NCI-H128 (cell line): ENCODE results near the gene SLC7A9.

Source experiments
- DNase-seq: peaks from one replicate; lab custom pipeline; 2025; ENCODE audit not compliant: unreplicated experiment; lab: John Stamatoyannopoulos, UW

SLC7A9 gene

DNA sequence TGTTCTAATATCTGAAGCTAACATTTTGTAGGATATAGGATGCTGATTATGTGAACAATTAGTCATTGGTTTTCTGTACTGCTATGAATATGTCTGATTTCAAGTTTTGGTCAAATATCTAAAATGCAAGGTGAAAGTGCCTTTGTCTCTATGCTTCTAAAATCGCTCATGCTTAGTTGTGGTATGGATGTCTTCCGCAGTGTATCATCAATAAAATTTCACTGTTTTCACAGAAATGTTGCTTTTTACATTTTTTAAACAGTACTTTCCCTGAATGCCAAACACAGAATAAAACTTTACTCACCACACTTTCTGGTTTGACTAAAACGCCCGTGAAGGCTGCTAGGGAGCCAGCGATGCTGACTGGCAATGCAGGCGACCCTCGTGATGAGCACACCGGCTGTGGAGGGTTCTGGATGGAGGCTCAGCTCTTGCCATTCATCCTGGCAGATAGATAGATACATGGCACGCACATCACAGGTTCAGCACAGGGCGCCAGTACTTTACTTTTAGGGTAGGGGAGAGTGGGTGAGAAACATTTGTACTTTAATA is 40.1 kb downstream of the SLC7A9 start:
- no peak for DNase-seq

DNA sequence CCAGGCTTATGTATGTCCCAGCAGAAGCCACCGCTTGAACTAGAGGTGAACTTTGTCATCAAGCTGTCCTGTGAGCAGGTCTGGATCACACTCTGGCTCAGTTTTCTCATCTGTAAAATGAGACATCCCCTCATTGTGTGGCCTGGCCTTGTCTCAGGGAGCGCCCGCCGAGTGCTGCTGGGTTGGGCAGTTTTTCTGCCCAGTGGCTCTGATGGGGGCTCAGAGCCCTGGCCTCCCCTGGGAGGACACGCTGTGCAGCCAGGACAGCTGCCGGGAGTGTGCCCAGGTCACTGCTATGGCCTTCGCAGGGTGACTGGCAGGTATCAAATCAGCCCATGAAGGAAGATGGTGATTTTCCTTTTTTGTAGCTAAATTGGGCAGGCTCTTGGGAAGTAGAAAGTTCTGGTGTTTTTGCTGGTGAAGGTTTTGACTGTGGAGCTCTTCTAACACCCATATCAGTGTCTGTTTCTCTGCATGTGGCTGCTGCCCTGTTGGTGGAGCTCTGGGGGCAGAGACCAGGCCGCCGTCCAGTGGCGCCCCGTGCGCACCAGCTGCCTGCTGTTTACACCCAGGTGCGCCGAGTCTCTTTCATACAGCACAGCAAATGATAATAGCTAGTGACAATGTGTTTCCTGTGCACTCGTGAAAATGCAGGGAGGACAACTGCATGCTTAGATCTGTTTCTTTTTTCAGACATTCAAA is 40.8 kb downstream of the SLC7A9 start:
- no peak for DNase-seq

DNA sequence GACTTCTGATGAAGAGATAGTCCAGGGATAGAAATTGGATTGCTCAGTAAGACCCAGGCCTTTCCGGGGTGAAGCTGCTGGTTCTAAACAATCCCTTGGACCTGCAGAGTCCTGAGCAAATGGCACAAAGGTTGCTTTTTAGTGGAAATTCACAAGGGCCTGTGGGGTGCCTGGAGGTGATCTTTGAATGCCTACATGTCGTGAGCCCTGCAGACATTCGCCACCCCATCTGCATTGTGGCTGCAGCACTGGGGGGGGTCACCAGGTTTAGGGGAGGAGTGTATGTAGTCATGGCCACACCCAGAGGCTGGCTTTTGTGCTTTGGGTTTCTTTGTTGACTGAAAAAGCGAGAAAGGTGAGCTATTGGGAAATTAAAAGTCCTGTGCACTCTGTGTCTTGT is 41.4 kb downstream of the SLC7A9 start:
- no peak for DNase-seq

DNA sequence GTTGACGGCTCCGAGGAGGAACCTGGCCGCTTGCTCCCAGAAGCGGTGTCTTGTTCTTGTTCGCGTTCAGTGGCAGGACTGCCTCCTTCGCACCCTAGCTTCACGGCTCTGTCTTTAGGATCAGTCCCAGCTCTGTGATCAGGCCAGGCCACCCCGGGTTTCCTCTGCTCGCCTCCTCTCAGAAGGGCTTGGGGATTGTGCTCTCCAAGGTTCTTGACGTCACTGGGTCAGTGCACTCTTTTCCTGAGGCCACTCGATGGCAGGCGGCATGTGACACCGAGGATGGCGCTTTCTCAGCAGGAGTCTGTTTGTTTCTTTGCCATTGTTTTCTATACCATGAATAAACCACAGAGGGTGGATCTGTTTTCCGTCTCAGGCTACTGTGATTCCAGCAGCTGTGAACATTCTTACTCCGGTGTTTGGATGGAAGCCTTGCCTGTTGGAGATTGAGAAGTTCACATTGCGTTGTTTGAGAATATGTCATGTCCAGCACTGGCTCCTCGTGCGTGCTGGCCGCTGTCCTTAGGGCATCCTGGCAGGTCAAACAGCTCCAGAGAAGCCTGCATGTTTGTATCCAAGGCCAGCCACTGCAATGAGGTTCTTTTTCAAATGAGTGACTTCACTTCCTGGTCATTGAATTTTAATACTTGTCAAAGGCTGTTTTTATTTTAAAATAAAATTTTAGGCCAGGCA is 44.5 kb downstream of the SLC7A9 start:
- no peak for DNase-seq

DNA sequence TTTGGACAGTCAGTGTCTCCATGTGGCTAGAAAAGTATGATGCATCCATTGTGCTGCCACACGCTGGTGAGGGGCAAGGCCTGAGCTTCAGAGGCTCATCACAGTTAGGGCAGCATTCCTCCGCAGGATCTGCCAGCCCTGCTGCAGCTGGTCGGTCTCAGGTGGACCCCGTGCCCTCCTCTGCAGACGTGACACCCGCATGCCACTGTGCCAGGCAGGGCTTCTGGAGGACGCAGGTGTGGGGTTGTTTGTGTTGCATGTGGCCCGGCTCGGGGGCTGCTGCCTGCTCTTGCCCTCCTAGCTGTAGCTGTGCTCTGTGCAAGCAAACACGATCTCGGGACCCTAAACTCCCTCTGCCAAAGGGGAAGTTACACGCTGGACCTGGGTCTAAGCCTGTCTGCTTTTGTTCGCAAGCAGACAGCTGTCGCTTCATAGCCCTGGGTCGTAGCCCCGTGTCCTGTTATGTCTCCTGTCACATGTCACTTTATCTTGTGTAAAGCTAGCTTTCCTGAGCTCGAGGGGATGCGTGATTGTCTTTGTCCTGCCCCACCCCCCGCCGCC is 45.3 kb downstream of the SLC7A9 start:
- DNase-seq, result no peak

DNA sequence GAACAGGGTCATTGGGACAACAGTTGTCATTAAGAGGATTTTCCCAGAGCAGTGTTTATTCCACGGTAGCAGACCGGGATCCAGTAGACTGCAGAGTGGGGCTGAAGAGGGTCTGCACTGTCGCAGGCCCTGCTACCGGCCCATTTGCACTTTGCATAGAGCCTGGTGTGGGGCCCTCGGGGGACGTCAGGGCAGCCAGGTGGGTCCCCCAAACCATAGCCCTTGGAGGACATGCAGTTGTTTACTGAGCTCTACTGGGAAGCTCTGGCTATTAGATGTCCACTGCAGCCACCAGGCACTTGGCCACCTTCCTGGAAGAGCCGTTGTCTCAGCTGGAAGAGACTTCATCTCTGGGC is 45.8 kb downstream of the SLC7A9 start:
- DNase-seq, result no peak

DNA sequence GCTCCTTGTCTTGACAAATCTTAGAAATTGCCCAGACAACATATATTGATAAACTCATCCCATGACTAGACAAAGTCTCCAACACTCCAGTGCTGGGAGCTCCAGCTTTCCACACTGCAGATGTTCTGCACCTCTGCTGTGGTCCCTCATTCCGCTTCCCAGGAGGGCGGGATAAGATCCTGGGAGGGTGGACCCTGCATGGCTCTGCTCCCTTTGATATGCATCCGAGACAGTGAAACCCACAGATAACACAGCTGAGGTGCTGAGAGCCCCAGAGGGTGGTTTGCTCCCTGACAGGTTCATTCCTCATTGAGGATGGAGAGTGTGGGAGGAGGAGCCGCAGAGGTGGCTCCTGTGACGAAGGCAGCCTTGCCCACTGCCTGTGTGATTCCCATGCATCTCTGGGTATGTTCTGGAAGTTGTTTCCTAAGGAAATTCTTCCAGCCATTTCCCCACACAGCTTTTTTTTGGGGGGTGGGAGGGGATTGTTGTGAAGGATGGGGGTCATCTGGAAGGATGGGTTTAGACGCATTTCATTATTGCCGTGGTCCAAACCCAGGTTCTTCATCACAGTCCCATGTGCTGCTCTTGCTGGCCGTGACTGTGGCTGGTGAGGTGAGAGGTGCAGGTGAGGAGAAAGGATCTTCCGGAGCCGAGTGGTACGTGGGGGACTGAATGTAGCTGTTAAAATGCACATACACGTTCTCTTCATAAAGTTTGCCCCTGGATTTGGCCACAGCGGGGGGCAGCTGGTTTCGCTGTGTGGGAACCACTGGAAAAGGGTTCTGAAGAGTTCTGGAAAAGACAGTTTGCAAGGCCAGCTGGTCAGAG is 46.4 kb downstream of the SLC7A9 start:
- DNase-seq, result no peak

DNA sequence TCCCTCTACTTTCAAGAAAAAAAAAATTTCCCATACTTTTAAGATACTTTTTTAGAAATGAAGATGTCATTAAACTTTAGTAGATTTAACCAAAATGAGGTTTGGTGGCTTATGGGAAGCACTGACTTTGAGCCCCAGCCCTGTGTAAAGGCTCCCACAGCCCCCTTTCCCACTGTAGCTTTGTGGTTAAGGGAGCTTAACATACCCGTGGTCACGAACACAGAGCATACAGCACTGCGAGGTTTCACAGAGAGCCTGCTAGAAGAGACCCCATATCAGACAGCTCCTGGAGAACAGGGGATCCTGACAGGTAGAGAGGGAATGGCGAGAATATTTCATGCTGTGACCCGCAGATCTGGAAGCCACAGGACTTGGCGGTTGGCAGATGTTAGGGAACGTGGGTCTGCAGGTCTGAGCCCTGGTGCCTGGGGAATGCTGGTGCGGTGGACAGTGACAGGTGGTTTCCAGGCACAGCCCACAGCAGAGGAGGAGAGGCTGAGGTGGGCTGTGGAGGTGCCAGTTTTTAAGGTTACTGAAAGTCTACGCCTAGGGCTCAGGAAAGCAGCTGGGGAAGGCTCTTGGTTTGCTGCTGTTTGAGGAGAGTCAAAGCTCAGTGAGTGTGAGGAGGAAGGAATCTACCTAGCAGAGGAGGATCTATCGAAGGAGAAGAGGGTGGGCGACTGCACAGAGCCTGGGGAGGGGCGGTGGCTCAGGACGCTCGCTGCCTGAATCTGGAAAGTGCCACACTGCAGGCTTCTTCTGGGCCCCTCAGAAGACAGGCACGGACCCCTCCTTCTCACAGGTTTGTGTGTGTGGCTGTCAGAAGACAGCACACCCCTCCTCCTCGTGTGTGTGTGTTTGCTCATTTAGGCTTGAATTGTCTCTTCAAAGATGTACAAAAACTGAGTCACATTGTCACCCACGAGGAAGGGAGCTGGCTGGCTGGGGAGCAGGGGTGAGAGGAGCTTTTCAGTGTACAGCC is 49.9 kb downstream of the SLC7A9 start:
- no peak for DNase-seq

DNA sequence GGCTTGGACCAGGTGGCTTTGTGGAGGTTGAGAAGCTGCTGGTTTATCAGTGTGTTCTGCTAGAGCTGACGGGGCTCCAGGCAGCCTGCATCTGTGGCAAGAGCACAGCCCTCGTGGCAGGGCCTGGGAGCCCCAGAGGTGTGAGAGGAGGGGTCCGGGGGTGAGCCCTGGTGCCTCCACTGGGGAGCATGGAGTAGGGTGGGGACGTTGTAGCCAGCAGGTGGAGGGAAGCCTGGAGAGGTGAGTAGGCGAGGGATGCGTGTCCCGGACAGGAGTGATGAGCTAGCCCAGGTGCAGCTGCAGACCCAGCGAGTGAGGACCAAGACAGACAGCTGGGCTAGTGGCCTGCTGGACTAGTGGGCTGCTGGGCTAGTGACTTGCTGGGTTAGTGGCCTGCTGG is 51.0 kb downstream of the SLC7A9 start:
- no peak for DNase-seq

DNA sequence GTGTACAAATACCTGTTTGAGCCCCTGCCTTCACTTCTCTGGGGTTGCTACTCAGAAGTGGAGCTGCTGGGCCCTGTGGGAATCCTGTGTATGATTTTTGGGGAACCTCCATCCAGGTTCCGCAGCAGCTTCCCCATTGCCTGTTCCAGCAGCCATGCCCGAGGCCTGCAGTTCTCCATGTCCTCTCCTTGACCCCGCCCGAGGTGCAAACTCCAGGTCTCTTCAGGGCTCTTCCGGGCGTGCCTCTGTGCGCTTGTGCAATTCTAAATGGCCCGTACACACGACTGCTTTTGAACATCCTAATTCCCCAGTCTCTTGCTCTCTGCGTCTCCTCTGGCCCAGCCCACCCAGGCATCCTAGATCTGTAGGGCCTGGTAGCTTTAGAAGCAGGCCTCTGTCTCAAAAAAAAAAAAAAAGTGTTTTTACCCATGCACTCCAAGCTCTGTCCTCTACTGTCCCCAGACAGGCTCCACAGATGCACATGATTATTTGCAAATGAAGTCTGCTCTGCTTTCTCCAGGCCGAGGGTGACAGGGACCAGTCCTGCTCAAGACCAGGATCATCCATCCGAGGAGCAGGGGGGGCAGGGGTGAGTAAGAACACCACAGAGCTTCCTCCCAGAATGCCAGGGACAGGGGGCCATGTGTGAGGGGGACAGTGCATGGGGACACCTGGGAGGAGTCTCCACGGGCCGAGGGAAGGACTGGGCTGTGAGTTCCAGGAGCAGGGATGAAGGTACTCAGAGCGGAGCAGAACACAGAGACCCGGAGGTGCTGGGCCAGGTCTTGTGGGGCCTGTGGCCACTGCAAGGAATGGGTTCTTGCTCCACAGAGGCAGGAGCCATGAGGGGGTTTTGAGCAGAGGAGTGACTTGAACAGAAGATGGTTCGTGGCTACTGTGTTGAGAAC is 51.7 kb downstream of the SLC7A9 start:
- no peak for DNase-seq

DNA sequence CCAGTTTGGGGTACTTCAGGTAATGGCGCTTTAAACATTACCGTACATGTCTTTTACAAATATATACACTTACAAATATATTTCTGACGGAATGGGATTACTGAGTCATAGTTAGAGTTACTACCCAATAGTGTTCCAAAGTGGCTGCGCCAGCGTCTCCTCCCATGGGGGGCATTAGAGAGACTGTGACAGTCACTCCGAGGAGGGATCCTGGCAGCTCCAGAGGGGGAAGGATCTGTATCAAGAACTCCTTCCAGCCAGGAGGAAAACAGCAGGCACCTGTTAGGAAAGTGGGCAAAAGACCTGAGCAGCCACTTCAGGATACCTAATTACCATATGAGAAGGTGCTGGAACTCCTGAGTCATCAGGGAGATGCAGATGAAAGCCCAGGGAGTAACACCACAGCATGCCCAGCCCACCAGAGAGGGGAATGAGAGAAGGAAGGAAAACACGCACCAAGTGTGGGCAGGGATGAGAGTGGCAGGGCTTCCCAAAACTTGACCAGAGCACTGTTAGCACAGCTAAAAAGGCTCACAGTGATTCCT is 52.9 kb downstream of the SLC7A9 start:
- DNase-seq, result no peak

DNA sequence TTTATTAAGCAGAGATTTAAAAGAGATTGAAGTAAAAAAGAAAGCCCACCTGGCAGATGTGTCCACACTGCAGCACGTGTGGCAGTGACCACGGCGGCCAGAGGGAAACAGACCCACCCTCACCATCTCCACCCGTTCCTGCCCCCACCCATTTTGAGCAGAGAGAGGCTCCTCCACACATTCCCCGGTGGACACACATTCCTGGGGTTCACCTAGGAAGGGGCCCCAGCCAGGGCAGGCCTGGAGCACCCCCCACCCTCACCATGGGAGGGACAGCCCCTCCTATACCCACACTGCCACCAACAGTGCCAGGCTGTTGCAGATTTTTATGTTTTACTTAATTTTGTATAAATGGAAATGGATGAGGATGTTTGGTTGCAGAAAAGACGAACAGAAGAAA is 54.9 kb downstream of the SLC7A9 start:
- DNase-seq, result no peak

DNA sequence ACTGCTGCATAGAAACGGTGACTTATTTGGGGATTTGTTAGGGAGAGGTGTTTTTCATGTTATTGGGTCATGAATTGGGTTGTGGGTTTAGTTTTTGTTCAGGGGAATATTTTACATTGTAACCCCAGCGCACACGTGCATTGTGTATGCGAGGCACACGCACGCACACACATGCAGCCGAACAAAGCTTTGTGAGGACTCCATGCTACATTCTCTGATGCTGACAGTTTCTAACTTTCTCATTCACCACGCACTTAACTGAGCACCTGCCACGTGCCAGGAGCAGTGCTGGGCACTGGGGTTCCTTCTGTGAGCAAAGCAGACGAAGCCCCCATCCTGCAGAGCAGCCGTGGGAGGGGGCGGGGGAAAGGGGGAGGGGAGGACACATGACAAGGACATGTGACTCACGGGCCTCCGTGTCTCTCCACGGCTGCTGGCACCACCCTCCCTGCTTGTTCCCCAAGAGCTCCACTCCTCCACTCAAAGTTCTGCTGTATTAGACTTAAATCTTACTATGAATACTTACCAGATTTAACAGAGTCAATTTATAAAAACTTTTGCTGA is 55.6 kb downstream of the SLC7A9 start:
- DNase-seq, result no peak

DNA sequence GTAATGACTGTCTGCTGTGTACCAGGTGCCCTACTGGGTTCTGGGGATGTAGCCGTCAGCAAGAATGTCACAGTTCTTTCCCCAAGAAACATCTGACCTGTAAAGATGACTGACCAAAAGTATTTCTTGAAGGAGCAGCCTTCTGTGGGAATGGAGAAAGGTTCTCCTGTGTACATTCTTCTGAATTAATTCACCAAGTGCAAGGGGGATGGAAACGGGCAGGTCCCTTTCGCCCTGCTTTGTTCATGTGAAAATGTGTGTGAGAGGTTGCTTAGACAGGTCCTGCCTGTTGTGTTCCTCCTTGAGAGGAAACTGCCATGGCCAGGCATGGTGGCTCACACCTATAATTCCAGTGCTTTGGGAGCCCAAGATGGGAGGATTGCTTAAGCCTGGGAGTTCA is 57.0 kb downstream of the SLC7A9 start:
- no peak for DNase-seq

DNA sequence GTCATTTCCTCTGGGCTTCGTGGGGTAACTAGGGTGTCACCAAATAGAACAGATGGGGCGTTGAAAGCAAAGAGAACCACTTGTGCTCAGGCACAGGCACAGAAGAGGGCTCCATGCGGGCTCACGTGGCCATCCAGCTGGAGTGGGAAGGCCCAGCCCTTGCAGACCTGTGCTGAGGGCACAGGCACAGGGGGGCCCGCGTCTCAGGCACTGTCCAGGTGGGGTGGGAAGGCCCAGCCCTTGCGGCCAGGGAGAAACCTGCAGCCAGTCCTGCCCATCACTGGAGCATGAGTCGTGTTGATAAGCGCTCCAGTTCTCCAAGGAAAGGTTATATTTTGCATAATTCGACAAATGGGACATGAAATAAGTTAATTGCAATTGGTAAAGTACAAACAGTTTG is 57.5 kb downstream of the SLC7A9 start:
- DNase-seq, result no peak

DNA sequence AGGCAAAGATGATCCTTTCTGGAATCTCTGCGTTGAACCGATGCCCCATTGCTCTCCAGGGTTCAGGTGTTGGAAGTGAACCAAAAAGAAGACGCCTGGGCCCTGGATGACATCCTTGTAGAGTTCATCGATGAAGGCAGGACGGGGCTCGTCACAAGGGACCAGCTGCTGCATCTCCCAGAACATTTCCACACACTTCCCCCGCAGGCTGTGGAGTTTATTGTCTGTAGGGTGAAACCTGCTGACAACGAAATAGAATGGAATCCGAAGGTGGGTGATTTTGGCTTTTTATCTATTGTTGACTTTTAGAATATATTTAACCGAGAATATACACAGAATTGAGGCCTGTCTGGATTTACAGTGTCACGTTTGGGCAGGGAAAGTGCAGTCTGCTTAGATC is 58.4 kb downstream of the SLC7A9 start:
- DNase-seq, result no peak

DNA sequence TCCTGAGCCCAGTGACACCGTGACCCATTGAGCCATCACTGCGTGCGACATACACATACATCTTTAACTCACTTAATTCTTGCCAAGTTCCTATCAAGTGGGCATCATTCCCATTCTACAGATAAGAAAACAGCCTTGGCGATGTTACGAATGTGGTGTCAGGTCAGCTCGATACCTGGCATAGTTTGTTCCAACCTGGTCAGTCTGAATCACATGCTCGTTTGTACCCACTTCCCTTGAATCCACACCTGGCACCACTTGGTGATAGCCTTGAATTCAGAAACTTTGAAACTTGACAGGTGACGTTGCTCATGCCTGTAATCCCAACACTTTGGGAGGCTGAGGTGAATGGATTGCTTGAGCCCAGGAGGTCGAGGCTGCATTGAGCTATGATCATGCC is 59.1 kb downstream of the SLC7A9 start:
- DNase-seq, result no peak

DNA sequence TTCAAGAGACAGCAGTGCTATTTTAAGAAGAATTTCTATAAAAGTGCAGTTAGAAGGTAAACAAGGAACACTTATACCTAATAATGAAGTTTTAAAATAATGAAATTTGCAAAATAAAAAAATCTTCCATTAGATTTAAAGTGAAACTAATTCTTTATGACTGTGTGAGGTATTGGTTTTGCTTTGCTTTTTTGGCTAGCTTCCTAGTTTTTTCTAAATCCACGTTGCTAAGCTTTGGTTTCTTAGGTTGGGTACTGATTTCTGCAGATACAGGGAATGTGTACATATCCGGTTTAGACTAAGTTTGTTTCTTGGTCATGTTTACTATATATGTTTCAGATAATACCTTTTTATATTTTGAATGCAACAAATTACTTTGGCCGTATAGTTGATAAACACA is 59.8 kb downstream of the SLC7A9 start:
- DNase-seq, result no peak

DNA sequence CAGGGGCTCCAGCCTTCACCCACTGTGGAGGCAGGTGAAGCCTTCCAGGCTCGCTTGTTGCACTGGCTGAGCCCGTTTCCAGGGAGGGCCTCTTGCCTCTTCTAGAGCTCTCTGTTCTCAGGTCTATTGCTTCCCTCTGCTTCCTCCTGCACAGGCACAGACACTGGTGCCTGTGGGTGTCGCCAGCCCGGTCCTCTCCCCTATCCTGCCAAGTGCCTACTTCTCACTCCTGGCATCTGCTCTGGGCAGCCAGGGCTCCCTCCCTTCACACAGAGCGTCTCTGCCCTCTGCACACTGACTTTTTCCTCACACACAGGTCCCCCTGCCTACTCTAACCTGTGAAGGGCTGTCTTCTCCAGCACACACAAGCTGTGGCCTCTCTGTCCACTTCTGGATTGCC is 60.3 kb downstream of the SLC7A9 start:
- DNase-seq, result no peak
